Fibroblast of skin of left biceps (primary cell): ENCODE results near the gene NBPF3.
"Not testable (repeated sequence)": the region's sequence is repeated elsewhere in the genome, so short reads cannot be mapped to it uniquely, and the experiment has no call there.

Experiments used
- DNase-seq, 2 experiments: peaks; one replicate each; pipeline ENCODE4 v3.0.0-alpha.2; 2013; ENCODE audit warnings: low read depth in 2 of 2

NBPF3 gene

DNA sequence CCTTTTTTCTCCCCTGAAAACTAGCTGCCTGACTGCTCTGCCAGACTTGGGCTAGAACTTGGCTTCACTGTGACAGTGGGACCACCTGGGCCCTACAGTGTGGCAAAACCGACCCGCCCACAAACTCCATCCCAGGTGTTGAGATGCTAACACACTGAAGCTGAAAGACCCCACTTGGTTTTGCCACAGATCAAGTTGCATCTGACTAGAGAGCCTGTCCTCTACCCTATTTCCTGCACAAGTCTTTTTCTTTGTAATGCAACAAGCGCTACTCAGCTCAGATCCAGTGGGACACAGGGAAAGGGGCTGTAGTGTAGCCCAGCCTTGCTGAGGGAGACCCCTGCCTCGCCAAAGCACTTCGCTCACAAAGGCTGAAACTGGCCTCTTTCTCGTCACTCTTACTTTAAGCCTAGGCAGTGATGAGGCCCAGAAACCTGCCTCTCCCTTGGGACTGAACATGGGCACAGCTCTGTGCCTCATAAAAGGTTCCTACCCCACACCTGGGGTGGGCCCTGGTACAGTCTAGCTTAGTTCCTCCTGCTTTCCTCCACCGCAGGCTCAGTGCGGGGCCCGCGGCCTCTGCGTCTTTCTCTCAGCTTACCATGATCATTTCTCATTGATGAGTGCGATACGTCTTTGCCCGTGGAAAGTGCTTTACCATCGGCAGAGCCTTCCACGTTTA lies 79.0 kb downstream of the NBPF3 start:
- DNase-seq, result no peak

DNA sequence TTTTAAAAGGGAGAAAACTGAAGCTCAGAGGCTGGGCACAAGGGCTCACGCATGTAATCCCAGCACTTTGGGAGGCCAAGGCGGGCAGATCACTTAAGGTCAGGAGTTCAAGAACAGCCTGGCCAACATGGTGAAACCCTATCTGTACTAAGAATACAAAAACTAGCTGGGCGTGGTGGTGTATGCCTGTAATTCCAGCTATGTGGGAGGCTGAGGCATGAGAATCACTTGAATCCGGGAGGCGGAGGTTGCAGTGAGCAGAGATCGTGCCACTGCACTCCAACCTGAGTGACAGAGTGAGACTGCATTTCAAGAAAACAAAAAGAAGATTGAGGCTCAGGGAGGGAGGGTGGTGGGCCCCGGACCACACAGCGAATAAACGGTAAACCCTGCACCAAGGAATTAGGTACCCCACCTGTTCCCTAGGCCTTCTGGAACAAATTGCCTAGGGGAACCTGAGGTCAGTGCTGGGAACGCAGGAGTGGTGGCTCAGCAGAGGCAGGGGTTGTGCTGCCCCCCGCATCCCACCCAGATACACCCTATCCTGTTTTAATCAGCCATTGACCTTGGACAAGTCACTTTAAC lies 79.6 kb downstream of the NBPF3 start:
- DNase-seq, result not testable (repeated sequence)

DNA sequence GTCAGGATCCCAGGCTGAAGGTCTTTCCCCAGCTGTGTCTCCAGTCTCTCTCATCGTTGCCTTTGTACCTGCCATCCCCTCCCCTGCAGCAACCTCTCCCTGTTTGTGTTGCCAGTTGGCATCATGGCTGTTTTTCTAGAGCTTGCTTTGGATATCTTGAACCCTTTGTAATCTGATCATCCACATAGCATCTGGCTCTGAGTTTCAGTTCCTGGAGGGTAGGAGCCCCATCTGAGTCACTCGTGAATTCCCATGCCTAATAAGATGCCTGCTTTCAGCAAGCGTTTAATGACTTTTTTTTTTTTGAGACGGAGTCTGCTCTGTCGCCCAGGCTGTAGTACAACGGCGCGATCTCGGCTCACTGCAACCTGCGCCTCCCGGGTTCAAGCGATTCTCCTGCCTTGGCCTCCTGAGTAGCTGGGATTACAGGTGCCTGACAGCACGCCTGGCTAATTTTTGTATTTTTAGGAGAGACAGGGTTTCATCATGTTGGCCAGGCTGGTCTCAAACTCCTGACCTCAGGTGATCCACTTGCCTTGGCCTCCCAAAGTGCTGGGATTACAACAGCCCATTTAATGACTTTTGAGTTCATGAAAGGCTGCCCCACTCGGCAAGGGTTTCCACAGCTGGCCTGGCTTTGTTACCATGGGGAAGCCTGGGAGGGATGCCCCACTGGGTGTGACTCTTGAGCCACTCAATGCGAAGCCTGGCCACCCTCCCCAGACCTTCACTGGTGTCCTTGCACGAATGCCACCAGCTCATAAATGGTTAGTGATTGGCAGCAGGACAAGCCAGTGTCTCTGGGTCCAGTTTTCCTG lies 81.2 kb downstream of the NBPF3 start:
- DNase-seq, result no peak

- no peak for DNase-seq
These were observed 81.8 kb downstream of the NBPF3 start for GRCh38 chr1:21521717-21522060.

DNA sequence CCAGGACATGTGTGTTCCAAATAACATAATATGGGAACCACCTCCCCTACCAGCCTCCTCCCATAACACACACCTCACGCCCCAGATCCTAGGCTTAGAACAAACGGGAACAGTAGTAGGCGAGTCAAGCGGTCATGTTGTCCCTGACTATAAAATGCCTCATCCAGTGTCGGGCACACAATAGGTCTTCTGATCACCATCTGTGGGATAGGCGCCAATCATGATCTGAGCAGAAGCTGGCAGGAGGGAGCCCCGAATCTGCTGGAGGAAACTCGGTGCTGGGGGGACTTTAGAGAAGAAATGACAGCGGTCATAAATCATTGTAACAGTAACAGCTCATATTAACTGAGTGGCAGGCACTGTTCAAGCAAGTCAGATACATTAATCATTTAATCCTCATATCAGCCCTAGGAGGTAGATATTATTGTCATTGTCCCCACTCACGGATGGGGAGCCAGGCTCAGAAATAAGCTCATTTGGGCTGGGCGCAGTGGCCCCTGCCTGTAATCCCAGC lies 82.6 kb downstream of the NBPF3 start:
- DNase-seq, result no peak

DNA sequence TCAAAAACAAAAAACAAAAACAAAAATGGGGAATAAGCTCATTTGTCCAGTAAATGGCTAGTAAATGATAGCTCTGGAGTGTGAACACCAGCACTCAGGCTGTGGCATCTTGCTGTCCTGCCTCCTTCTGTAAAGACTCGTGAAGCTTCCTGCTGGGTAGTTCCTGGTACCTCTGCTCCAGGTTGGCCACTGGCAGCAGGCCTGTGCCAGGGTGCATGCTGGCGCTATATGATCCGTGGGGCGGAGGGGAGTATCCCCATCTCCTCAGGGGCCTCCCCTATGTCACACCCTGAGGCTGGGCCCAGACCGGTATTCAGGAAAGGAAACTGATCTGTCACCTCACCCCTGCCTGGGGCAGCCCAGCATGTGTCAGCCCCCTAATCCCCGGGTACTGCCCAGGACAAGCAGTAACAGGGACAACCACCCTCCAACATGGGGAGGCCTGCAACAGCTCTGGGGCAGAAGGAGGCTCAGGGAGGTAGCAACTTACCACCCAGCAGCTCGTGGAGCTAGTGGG lies 83.4 kb downstream of the NBPF3 start:
- no peak for DNase-seq

DNA sequence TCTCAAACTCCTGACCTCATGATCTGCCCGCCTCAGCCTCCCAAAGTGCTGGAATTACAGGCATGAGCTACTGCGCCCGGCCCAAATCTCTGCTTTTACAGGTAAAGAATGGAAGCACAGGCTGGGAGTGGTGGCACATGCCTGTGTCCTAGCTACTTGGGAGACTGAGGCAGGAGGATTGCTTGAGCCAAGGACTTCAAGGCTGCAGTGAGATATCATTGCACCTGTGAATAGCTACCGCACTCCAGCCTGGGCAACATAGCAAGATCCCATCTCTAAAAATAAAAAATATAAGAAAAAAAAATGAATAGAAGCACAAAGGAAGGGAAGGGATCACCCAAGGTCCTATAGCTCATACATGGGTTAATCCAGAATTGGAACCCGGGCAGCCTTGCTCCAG lies 84.3 kb downstream of the NBPF3 start:
- DNase-seq, result no peak

- no peak for DNase-seq
These were observed 84.9 kb downstream of the NBPF3 start for GRCh38 chr1:21524686-21525339.

GRCh38 chr1:21525340-21525717 lies 85.4 kb downstream of the NBPF3 start:
- DNase-seq, result no peak

DNA sequence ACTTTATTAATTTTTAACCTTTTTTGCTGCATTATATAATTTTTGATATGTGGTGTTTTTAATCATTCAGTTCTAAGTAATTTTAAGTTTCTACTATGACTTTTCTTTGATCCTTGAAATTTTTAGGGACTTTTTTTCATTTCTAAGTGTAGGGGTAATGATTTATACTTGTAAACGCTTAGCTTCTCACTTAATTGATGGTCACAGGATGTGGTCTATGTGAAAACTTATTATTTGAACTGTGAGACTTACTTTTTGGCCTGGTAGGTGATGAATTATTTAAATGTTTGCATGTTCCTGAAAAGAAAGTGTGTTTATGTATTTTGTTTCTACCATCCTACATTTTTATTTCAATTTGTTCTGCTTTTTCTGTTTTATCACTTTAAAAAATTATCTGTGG lies 86.5 kb downstream of the NBPF3 start:
- no peak for DNase-seq

DNA sequence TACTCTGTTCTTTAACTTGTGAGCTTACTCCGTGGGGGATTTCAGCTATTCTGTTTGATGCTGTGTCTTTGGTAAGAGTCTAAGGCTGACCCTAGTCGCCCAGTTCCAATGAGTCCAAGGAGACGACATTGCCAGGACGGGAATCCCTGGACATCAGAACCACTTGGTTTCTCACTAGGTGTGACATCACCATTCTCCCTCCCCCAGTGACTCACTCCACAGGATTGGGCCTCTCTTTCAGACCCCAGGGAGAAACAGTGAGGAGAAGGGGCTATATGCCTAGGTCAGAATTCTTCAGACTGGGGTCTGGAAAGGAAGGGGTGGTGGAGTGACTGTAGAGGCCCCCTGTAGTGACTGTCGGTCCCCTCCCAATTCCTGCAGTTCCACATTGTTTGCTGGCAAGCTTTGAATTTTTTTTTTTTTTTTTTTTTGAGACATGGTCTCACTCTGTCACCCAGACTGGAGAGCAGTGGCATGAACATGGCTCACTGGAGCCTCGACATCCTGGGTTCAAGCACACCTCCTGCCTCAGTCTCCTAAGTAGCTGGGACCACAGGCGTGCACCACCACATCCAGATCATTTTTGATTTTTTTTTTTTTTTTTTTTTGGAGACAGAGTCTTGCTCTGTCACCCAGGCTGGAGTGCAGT lies 90.6 kb downstream of the NBPF3 start:
- no peak for DNase-seq

DNA sequence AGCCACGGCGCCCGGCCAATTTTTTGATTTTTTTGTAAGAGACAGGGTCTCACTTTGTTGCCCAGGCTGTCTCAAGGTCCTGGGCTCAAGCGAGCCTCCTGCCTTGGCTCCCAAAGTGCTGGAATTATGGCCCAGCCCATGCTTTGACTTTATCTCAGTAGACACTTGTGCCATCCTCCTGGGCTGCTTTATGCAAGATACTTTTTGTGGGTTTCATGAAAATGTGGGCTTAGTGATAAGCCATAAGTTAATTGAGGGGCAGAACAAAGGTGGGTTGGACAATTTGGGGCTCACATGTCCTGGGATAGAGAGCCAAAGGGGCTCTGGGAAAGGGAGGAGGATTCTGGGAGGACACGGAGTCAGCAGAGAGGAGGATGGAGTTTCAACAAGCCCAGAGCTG lies 91.3 kb downstream of the NBPF3 start:
- DNase-seq, result no peak

DNA sequence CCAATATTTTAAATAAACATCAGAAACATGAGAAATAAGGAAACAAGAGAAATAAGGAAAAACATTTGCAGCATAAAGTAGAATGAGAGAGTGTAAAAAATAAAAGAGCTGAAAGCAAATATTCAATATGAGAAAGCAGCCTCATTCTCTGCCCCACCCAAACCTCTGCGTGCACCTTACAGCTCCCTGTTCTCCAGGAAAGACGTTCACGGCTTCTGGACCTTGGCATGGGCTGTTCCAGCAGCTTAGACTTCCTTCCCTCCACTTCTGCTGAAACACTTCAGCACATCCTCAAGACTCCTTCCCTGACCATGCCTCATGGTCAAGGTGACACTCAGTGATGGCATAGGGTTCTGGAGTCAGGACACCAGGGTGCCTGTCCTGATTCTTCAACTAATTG lies 92.6 kb downstream of the NBPF3 start:
- no peak for DNase-seq

GRCh38 chr1:21532992-21533534 lies 93.1 kb downstream of the NBPF3 start:
- no peak for DNase-seq

GRCh38 chr1:21534146-21534545 lies 94.2 kb downstream of the NBPF3 start:
- no peak for DNase-seq
